T-cell (primary cell): Measurements from ENCODE around the gene TMEM270. TPM values are rescaled to one million over a fixed set of nuclear protein-coding genes. Genes with fewer than 3 reads are reported as not detected.

Source experiments
- ATAC-seq, 4 experiments: fragments of 200-7000 bp in 3 of 4; fragments of 150-1000 bp in 1 of 4; cut with Tn5 transposase; replicated peaks in 1 of 4; 1 replicate in 3 of 4; 2 replicates in 1 of 4; pipeline ENCODE4 v1.10.0; 2021; ENCODE audit warnings: moderate library complexity in 3 of 4, mild to moderate bottlenecking in 2 of 4, moderate number of reproducible peaks in 1 of 4
- CTCF ChIA-PET, 2 donors: fragments of 300-600 bp; sonication (Branson Sonifier 250); formaldehyde crosslinking; loops; one replicate each; lab custom pipeline; 2022; ENCODE audit warnings: antibody characterized with exemption in 2 of 2; lab: Charles Lee
- POLR2A ChIA-PET, 2 donors: fragments of 300-600 bp; sonication (Branson Sonifier 250); formaldehyde crosslinking; loops; one replicate each; lab custom pipeline; 2022; ENCODE audit warnings: antibody characterized with exemption in 2 of 2; lab: Charles Lee
- DNase-seq, 35 experiments: peaks; one replicate each; pipeline versions ENCODE4 v3.0.0 to v3.0.0-alpha.2; 2013 to 2023
- H3K27ac ChIP-seq: one replicate; pipeline ENCODE4 v1.5.1; 2013; ENCODE audit warnings: low read length
- H3K27me3 ChIP-seq, 2 experiments: replicated peaks in 1 of 2; 1 replicate in 1 of 2; 2 replicates in 1 of 2; pipeline versions ENCODE4 v1.6.1 to v1.7.0; 2013; ENCODE audit warnings: low read length in 1 of 2, mixed read lengths in 1 of 2; ENCODE audit not compliant: control insufficient read depth in 2 of 2, insufficient read depth in 2 of 2; ENCODE audit errors: extremely low read depth in 1 of 2
- H3K36me3 ChIP-seq, 2 donors: 1 replicate in 1 of 2; 2 replicates in 1 of 2; pipeline versions ENCODE4 v1.6.1 to v1.7.0; 2013; ENCODE audit warnings: low read length in 1 of 2; ENCODE audit not compliant: control insufficient read depth in 2 of 2, insufficient read depth in 1 of 2; ENCODE audit errors: extremely low read depth in 1 of 2
- H3K4me1 ChIP-seq, 2 experiments: 1 replicate in 1 of 2; 2 replicates in 1 of 2; pipeline versions ENCODE4 v1.6.1 to v1.7.0; 2013; ENCODE audit warnings: low read length in 2 of 2, mixed read lengths in 1 of 2; ENCODE audit not compliant: insufficient read depth in 2 of 2, control insufficient read depth in 1 of 2; ENCODE audit errors: extremely low read depth in 1 of 2
- H3K4me3 ChIP-seq, 2 donors: 1 replicate in 1 of 2; 2 replicates in 1 of 2; pipeline versions ENCODE4 v1.5.1 to v1.7.0; 2013; ENCODE audit warnings: mild to moderate bottlenecking in 2 of 2, low read length in 1 of 2, moderate library complexity in 1 of 2; ENCODE audit not compliant: control insufficient read depth in 1 of 2; ENCODE audit errors: extremely low read depth in 1 of 2
- H3K9me3 ChIP-seq: 2 replicates; pipeline ENCODE4 v1.7.0; 2013
- H3K27ac Mint-ChIP-seq, 2 donors: one replicate each; pipeline ENCODE4 v1.8.0; 2020 to 2021; ENCODE audit warnings: mild to moderate bottlenecking in 2 of 2, mixed read lengths in 2 of 2
- H3K27me3 Mint-ChIP-seq, 2 donors: one replicate each; pipeline ENCODE4 v1.8.0; 2021 to 2022; ENCODE audit warnings: mixed read lengths in 2 of 2
- H3K36me3 Mint-ChIP-seq: one replicate; pipeline ENCODE4 v1.8.0; 2021; ENCODE audit warnings: mixed read lengths
- H3K4me1 Mint-ChIP-seq, 3 donors: one replicate each; pipeline ENCODE4 v1.8.0; 2020 to 2022; ENCODE audit warnings: mixed read lengths in 3 of 3, mild to moderate bottlenecking in 1 of 3
- H3K4me3 Mint-ChIP-seq, 3 donors: one replicate each; pipeline ENCODE4 v1.8.0; 2020 to 2022; ENCODE audit warnings: mild to moderate bottlenecking in 3 of 3, mixed read lengths in 3 of 3, moderate library complexity in 3 of 3
- H3K9me3 Mint-ChIP-seq, 3 donors: one replicate each; pipeline ENCODE4 v1.8.0; 2020 to 2022; ENCODE audit warnings: mixed read lengths in 3 of 3
- WGBS: methylation state at CpG from one replicate; pipeline ENCODE4 v1.1.5; 2013; ENCODE audit warnings: missing lambda C conversion rate; ENCODE audit not compliant: insufficient coverage; 5-methylcytosine and 5-hydroxymethylcytosine counted together
- total RNA-seq, 35 experiments: library from RNA in 6 of 35; stranded (reverse) in 6 of 35; fragments of 120-200 nt in 1 of 35; gene quantifications; one replicate each; pipeline versions ENCODE4 v1.2.1 to v1.2.4 and lab custom pipeline; 2013 to 2026

The TMEM270 gene
- total RNA-seq, 5 donors from 2014 or later (not counting 1 experiment from before 2014, with no cell fraction given) = not detected

- ATAC-seq (peak; percentile 23 to 56 (median 42)), DNase-seq (peak in 1 of 35 experiments; percentile 22)
- H3K36me3 ChIP-seq = no peaks in the 10 kb centered on the region
- ChIA-PET CTCF (no interaction called here), POLR2A (interaction anchor here in 1 of 2 donors (0.6 kb wide), 1 partner anchor 11 kb away, joined by 3 read pairs; no protein-coding TSS in a partner anchor)
- Mint-ChIP-seq H3K9me3 (no peaks in the 10 kb centered on the region), H3K27ac (peak overlapping the region in 1 of 2 donors; percentile 29), H3K4me1 (peaks cover 22 to 37% (median 32%) of the 10 kb centered on the region in 3 donors), H3K4me3 (peak overlapping the region in 1 of 3 donors; percentile 64), H3K27me3 (peaks cover 0 to 13% of the 10 kb centered on the region in 2 donors), H3K36me3 (no peaks in the 10 kb centered on the region)
- H3K27me3 ChIP-seq = peaks cover 0 to 25% of the 10 kb centered on the region in 2 experiments
- H3K27ac ChIP-seq = no peak overlapping the region
- 49% methylated on average over 4 of the region's 11 CpGs for WGBS
- H3K4me1 ChIP-seq = peaks cover 0 to 30% of the 10 kb centered on the region in 2 experiments
- no peaks in the 10 kb centered on the region for H3K9me3 ChIP-seq
- H3K4me3 ChIP-seq = no peak overlapping the region
Measured at GRCh38 chr7:73827567-73828106, 33.3 kb upstream of the TMEM270 start.

GRCh38 chr7:73828107-73828803 lies 32.7 kb upstream of the TMEM270 start:
- Mint-ChIP-seq H3K27me3 (peaks cover 0 to 9% of the 10 kb centered on the region in 2 donors), H3K9me3 (no peaks in the 10 kb centered on the region), H3K4me1 (peaks cover 22 to 37% (median 32%) of the 10 kb centered on the region in 3 donors), H3K36me3 (no peaks in the 10 kb centered on the region), H3K4me3 (peak overlapping the region in 1 of 3 donors; percentile 64), H3K27ac (peak overlapping the region in 1 of 2 donors; percentile 64)
- no peak overlapping the region for H3K4me3 ChIP-seq
- CTCF ChIA-PET = interaction anchor here in 1 of 2 donors (0.6 kb wide), 1 partner anchor 35 kb away, joined by 5 read pairs; no protein-coding TSS in a partner anchor
- DNase-seq = peak in 2 of 35 experiments; percentile 8 to 31
- no peak overlapping the region for H3K27ac ChIP-seq
- H3K9me3 ChIP-seq = no peaks in the 10 kb centered on the region
- 67% methylated on average over 6 of the region's 14 CpGs for WGBS
- no peaks in the 10 kb centered on the region for H3K36me3 ChIP-seq
- POLR2A ChIA-PET = interaction anchor here (0.6 to 0.7 kb wide), 2 partner anchors 11 to 14 kb away, joined by 3 to 4 read pairs; partner anchors contain the start of gene METTL27 (in 1 of the 2)
- H3K27me3 ChIP-seq = peaks cover 0 to 25% of the 10 kb centered on the region in 2 experiments
- peak in 3 of 4 experiments; percentile 39 to 78 (median 47) for ATAC-seq
- H3K4me1 ChIP-seq = peaks cover 0 to 28% of the 10 kb centered on the region in 2 experiments

GRCh38 chr7:73828972-73829371 lies 32.0 kb upstream of the TMEM270 start:
- Histone ChIP-seq H3K4me1 (peaks cover 0 to 25% of the 10 kb centered on the region in 2 experiments), H3K27me3 (peaks cover 0 to 25% of the 10 kb centered on the region in 2 experiments), H3K9me3 (no peaks in the 10 kb centered on the region), H3K4me3 (no peak overlapping the region), H3K36me3 (no peaks in the 10 kb centered on the region), H3K27ac (no peak overlapping the region)
- Mint-ChIP-seq H3K9me3 (no peaks in the 10 kb centered on the region), H3K4me3 (peak overlapping the region in 1 of 3 donors; percentile 64), H3K36me3 (no peaks in the 10 kb centered on the region), H3K27ac (peak overlapping the region in 1 of 2 donors; percentile 11), H3K27me3 (peaks cover 0 to 8% of the 10 kb centered on the region in 2 donors), H3K4me1 (peaks cover 22 to 32% (median 31%) of the 10 kb centered on the region in 3 donors)
- no peak for DNase-seq
- ChIA-PET POLR2A (interaction anchor here in 1 of 2 donors (0.7 kb wide), 1 partner anchor 13 kb away, joined by 4 read pairs; the partner anchor contains the start of gene METTL27), CTCF (interaction anchor here in 1 of 2 donors (1.0 kb wide), 1 partner anchor 26 kb away, joined by 3 read pairs; no protein-coding TSS in a partner anchor)
- WGBS = 80% methylated on average over 5 of the region's 5 CpGs
- ATAC-seq = no peak

DNA sequence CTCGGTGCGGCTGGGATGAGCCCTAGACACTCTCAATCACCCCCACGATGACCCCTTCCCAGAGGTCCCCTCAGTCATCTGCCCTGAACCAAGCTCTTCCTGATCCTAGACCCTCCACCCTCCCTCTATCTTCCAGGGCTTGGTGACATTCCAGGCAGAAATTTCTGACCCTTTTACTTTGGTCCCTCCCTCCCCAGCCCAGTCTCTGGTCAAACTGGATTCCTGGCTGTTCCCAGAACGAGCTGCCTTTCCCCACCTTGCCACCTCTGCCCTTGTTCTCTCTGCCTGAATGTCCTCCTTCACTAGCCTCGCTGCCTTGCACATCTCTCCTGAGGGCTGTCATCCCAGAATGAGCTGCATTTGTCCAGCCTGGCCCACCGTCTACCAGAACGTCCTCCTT lies 31.5 kb upstream of the TMEM270 start:
- CTCF ChIA-PET = interaction anchor here in 1 of 2 donors (1.0 kb wide), 1 partner anchor 26 kb away, joined by 3 read pairs; no protein-coding TSS in a partner anchor
- H3K27me3 Mint-ChIP-seq = peaks cover 0 to 8% of the 10 kb centered on the region in 2 donors
- H3K4me3 Mint-ChIP-seq = no peak overlapping the region

GRCh38 chr7:73829921-73830680 lies 30.9 kb upstream of the TMEM270 start:
- no peak overlapping the region for H3K4me3 Mint-ChIP-seq
- no peak for ATAC-seq
- no peaks in the 10 kb centered on the region for H3K9me3 ChIP-seq

More for the DNA sequence above, 31.5 kb upstream of the TMEM270 start:
- Histone ChIP-seq H3K4me3 (no peak overlapping the region), H3K4me1 (peaks cover 0 to 25% of the 10 kb centered on the region in 2 experiments), H3K9me3 (no peaks in the 10 kb centered on the region), H3K36me3 (no peaks in the 10 kb centered on the region), H3K27me3 (peaks cover 0 to 25% of the 10 kb centered on the region in 2 experiments), H3K27ac (no peak overlapping the region)
- DNase-seq = no peak
- WGBS = 72% methylated on average over 7 of the region's 7 CpGs
- no peak overlapping the region for H3K27ac Mint-ChIP-seq
- H3K4me1 Mint-ChIP-seq = peaks cover 22 to 32% (median 29%) of the 10 kb centered on the region in 3 donors
- no peaks in the 10 kb centered on the region for H3K36me3 Mint-ChIP-seq
- ATAC-seq = no peak
- POLR2A ChIA-PET = interaction anchor here in 1 of 2 donors (0.5 kb wide), 1 partner anchor 929 kb away, joined by 4 read pairs; no protein-coding TSS in a partner anchor
- no peaks in the 10 kb centered on the region for H3K9me3 Mint-ChIP-seq

More at GRCh38 chr7:73829921-73830680, 30.9 kb upstream of the TMEM270 start:
- 77% methylated on average over 4 of the region's 13 CpGs for WGBS
- peaks cover 0 to 8% of the 10 kb centered on the region in 2 donors for H3K27me3 Mint-ChIP-seq
- H3K27me3 ChIP-seq = peaks cover 0 to 25% of the 10 kb centered on the region in 2 experiments
- peaks cover 0 to 25% of the 10 kb centered on the region in 2 experiments for H3K4me1 ChIP-seq
- no peaks in the 10 kb centered on the region for H3K36me3 ChIP-seq
- no peak overlapping the region for H3K27ac ChIP-seq
- H3K9me3 Mint-ChIP-seq = no peaks in the 10 kb centered on the region
- CTCF ChIA-PET = no interaction called here
- POLR2A ChIA-PET = interaction anchor here in 1 of 2 donors (0.5 kb wide), 1 partner anchor 930 kb away, joined by 4 read pairs; no protein-coding TSS in a partner anchor
- H3K4me3 ChIP-seq = no peak overlapping the region
- H3K4me1 Mint-ChIP-seq = peaks cover 22 to 32% (median 27%) of the 10 kb centered on the region in 3 donors
- DNase-seq = no peak
- H3K27ac Mint-ChIP-seq = no peak overlapping the region
- no peaks in the 10 kb centered on the region for H3K36me3 Mint-ChIP-seq
